Stimulated activated CD8-positive, alpha-beta memory T cell treated with anti-CD3 and anti-CD28 coated beads, Interleukin-4, amount 100 ng/mL, for 1 hour (primary cell): ENCODE results near the gene ATRAID.
A peak's percentile ranks its signal among the peaks of the same experiment; 100 is the strongest.

Experiments
- DNase-seq, 2 donors: peaks; one replicate each; pipeline ENCODE4 v3.0.0-alpha.2; 2020; ENCODE audit warnings: low read depth in 2 of 2, low spot score in 1 of 2

ATRAID gene

GRCh38 chr2:27217173-27218121, 5.6 kb downstream of the ATRAID start, which contains the start of gene CAD:
TSS of gene CAD (plus strand) at chr2:27217369. CDS start at chr2:27217552, 183 bp downstream.
- DNase-seq: peak; percentile 58 to 79

- DNase-seq: no peak
Measured at GRCh38 chr2:27218614-27219013, 6.8 kb downstream of the ATRAID start.

- DNase-seq: no peak
Measured at GRCh38 chr2:27219091-27219490, 7.2 kb downstream of the ATRAID start.

GRCh38 chr2:27220091-27220490, 8.2 kb downstream of the ATRAID start:
- DNase-seq: no peak

GRCh38 chr2:27221166-27221565, 9.3 kb downstream of the ATRAID start:
- no peak for DNase-seq

- no peak for DNase-seq
Measured at GRCh38 chr2:27222407-27222806, 10.6 kb downstream of the ATRAID start.

GRCh38 chr2:27223416-27223815, 11.6 kb downstream of the ATRAID start:
- DNase-seq: no peak

- DNase-seq: no peak
Measured at GRCh38 chr2:27225526-27225925, 13.7 kb downstream of the ATRAID start.

GRCh38 chr2:27227501-27227900, 15.7 kb downstream of the ATRAID start:
- DNase-seq: no peak

GRCh38 chr2:27231921-27232320, 20.1 kb downstream of the ATRAID start:
- DNase-seq: no peak

- DNase-seq: no peak
Measured at GRCh38 chr2:27233341-27233740, 21.5 kb downstream of the ATRAID start.

- DNase-seq: no peak
Measured at GRCh38 chr2:27236136-27236535, 24.3 kb downstream of the ATRAID start.

- no peak for DNase-seq
Measured at GRCh38 chr2:27236626-27237025, 24.8 kb downstream of the ATRAID start.

GRCh38 chr2:27237341-27237945, 25.6 kb downstream of the ATRAID start:
- no peak for DNase-seq

- no peak for DNase-seq
Measured at GRCh38 chr2:27238976-27239375, 27.1 kb downstream of the ATRAID start.

- no peak for DNase-seq
Measured at GRCh38 chr2:27240406-27240805, 28.6 kb downstream of the ATRAID start.

- no peak for DNase-seq
Measured at GRCh38 chr2:27241761-27242613, 30.1 kb downstream of the ATRAID start.

GRCh38 chr2:27242614-27242951, 30.7 kb downstream of the ATRAID start:
- DNase-seq: no peak

GRCh38 chr2:27243391-27244130, 31.7 kb downstream of the ATRAID start:
- DNase-seq: no peak

GRCh38 chr2:27245116-27245515, 33.3 kb downstream of the ATRAID start:
- DNase-seq: no peak

- no peak for DNase-seq
Measured at GRCh38 chr2:27245626-27246025, 33.8 kb downstream of the ATRAID start.
